HCT116 (cell line): Measurements from ENCODE around the gene SLC43A3.

Experiments used
- CTCF ChIP-seq, 3 experiments: fragments of 200-600 bp in 1 of 3; sonication (generic) in 1 of 3; IDR thresholded peaks in 2 of 3; conservative IDR thresholded peaks in 1 of 3; 2 replicates each; pipeline ENCODE4 v1.5.1; 2012 to 2017; ENCODE audit warnings: low read depth in 2 of 3, low read length in 2 of 3, antibody characterized with exemption in 1 of 3, borderline replicate concordance in 1 of 3, control low read depth in 1 of 3, mild to moderate bottlenecking in 1 of 3, mixed read lengths in 1 of 3, mixed run types in 1 of 3, moderate library complexity in 1 of 3; ENCODE audit not compliant: insufficient read depth in 1 of 3
- EZH2phosphoT487 ChIP-seq: fragments of 200-600 bp; IDR thresholded peaks from 2 replicates; pipeline ENCODE4 v1.6.1; 2018; ENCODE audit warnings: antibody characterized with exemption, borderline replicate concordance
- JUND ChIP-seq: IDR thresholded peaks from 2 replicates; pipeline ENCODE4 v1.6.1; 2012
- POLR2A ChIP-seq: IDR thresholded peaks from 2 replicates; pipeline ENCODE4 v1.7.0; 2011; ENCODE audit warnings: borderline replicate concordance; ENCODE audit not compliant: insufficient read depth, insufficient read length; ENCODE audit errors: extremely low read depth
- RAD21 ChIP-seq: IDR thresholded peaks from 2 replicates; pipeline ENCODE4 v1.6.1; 2012; ENCODE audit warnings: low read depth, mild to moderate bottlenecking
- YY1 ChIP-seq: IDR thresholded peaks from 2 replicates; pipeline ENCODE4 v1.6.1; 2011; ENCODE audit warnings: low read length, low read depth, moderate library complexity, mild to moderate bottlenecking; ENCODE audit not compliant: insufficient replicate concordance; ENCODE audit errors: extremely low read depth
- ZBTB33 ChIP-seq: IDR thresholded peaks from 2 replicates; pipeline ENCODE4 v1.6.1; 2011; ENCODE audit warnings: mild to moderate bottlenecking, low read length, moderate library complexity; ENCODE audit not compliant: insufficient replicate concordance; ENCODE audit errors: extremely low read depth

GRCh38 chr11:57432714-57433163, 5.8 kb upstream of the SLC43A3 start:
- no peak for TF ChIP-seq CTCF (IDR thresholded peaks at IDR 0.05 in 2 of 3, conservative IDR thresholded peaks at IDR 0.05 in 1 of 3; ENCODE audit: borderline replicate concordance in 1 of 3, insufficient read depth in 1 of 3, low read depth in 2 of 3, low read length in 2 of 3)
- no peak for TF ChIP-seq ZBTB33
- no peak for TF ChIP-seq RAD21
- TF ChIP-seq EZH2phosphoT487: no peak
- no peak for TF ChIP-seq YY1
- no peak for TF ChIP-seq JUND
- no peak for TF ChIP-seq POLR2A
